Measurements from ENCODE around the gene PRMT5.

Gene PRMT5

DNA sequence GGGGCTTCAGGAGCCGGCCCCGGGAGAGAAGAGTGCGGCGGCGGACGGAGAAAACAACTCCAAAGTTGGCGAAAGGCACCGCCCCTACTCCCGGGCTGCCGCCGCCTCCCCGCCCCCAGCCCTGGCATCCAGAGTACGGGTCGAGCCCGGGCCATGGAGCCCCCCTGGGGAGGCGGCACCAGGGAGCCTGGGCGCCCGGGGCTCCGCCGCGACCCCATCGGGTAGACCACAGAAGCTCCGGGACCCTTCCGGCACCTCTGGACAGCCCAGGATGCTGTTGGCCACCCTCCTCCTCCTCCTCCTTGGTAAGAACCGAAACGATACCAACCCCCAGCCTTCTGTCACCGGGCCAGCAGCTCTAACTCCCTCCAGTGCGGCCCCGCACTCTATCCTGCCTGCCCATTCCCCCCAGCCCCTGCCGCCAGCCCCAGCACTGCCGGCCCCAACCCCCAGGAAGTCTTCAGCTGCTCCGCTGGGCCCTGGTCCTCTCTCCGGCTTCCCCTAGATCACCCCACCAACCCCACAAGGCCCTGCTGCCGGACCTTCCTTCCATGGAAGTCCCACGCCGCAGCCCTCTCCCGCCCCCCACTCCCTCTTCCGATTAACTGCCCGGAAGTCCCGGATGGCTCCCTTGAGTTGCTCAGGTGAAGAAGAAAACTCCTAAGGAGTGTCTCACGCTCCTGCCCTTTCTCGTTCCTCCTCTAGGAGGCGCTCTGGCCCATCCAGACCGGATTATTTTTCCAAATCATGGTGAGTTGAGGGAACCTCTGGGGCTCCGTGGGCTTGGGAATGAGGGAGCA is 56.9 kb downstream of the PRMT5 start:
- no peak for TF ChIP-seq TCF12 (IDR thresholded peaks at IDR 0.05; ENCODE audit: low read depth)
- no peak; the same call in 1 of the 2 replicates for TF ChIP-seq EGR1 (IDR thresholded peaks at IDR 0.05)
- TF ChIP-seq NFIC (IDR thresholded peaks at IDR 0.05): no peak
- TF ChIP-seq, protein P1, sequence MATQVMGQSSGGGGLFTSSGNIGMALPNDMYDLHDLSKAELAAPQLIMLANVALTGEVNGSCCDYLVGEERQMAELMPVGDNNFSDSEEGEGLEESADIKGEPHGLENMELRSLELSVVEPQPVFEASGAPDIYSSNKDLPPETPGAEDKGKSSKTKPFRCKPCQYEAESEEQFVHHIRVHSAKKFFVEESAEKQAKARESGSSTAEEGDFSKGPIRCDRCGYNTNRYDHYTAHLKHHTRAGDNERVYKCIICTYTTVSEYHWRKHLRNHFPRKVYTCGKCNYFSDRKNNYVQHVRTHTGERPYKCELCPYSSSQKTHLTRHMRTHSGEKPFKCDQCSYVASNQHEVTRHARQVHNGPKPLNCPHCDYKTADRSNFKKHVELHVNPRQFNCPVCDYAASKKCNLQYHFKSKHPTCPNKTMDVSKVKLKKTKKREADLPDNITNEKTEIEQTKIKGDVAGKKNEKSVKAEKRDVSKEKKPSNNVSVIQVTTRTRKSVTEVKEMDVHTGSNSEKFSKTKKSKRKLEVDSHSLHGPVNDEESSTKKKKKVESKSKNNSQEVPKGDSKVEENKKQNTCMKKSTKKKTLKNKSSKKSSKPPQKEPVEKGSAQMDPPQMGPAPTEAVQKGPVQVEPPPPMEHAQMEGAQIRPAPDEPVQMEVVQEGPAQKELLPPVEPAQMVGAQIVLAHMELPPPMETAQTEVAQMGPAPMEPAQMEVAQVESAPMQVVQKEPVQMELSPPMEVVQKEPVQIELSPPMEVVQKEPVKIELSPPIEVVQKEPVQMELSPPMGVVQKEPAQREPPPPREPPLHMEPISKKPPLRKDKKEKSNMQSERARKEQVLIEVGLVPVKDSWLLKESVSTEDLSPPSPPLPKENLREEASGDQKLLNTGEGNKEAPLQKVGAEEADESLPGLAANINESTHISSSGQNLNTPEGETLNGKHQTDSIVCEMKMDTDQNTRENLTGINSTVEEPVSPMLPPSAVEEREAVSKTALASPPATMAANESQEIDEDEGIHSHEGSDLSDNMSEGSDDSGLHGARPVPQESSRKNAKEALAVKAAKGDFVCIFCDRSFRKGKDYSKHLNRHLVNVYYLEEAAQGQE (IDR thresholded peaks at IDR 0.05; ENCODE audit: low read depth): no peak
- no peak for TF ChIP-seq CREB1 (IDR thresholded peaks at IDR 0.05; ENCODE audit: low read depth)
- TF ChIP-seq, protein P2, sequence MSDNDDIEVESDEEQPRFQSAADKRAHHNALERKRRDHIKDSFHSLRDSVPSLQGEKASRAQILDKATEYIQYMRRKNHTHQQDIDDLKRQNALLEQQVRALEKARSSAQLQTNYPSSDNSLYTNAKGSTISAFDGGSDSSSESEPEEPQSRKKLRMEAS (IDR thresholded peaks at IDR 0.05): peak; percentile 43; the same call in 1 of the 2 replicates
- peak; percentile 82; the same call in 1 of the 2 replicates for TF ChIP-seq ZBTB7A (IDR thresholded peaks at IDR 0.05; ENCODE audit: low read depth)
- TF ChIP-seq, protein P3, sequence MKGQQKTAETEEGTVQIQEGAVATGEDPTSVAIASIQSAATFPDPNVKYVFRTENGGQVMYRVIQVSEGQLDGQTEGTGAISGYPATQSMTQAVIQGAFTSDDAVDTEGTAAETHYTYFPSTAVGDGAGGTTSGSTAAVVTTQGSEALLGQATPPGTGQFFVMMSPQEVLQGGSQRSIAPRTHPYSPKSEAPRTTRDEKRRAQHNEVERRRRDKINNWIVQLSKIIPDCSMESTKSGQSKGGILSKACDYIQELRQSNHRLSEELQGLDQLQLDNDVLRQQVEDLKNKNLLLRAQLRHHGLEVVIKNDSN (IDR thresholded peaks at IDR 0.05): no peak
- TF ChIP-seq FOXM1 (IDR thresholded peaks at IDR 0.05; ENCODE audit: borderline replicate concordance, low read depth): no peak
- TF ChIP-seq EP300 (IDR thresholded peaks at IDR 0.05; ENCODE audit: borderline replicate concordance): no peak
- TF ChIP-seq TEAD4 (IDR thresholded peaks at IDR 0.05): no peak
- peak; percentile 43; the same call in 1 of the 2 replicates for TF ChIP-seq YY1 (IDR thresholded peaks at IDR 0.05; ENCODE audit: low read depth)
- peak; percentile 81 for TF ChIP-seq RAD21 (IDR thresholded peaks at IDR 0.05; ENCODE audit: low read depth)
- peak; percentile 44; the same call in 1 of the 2 replicates for TF ChIP-seq TAF1 (IDR thresholded peaks at IDR 0.05; ENCODE audit: low read depth)
- TF ChIP-seq CEBPB (IDR thresholded peaks at IDR 0.05): no peak

DNA sequence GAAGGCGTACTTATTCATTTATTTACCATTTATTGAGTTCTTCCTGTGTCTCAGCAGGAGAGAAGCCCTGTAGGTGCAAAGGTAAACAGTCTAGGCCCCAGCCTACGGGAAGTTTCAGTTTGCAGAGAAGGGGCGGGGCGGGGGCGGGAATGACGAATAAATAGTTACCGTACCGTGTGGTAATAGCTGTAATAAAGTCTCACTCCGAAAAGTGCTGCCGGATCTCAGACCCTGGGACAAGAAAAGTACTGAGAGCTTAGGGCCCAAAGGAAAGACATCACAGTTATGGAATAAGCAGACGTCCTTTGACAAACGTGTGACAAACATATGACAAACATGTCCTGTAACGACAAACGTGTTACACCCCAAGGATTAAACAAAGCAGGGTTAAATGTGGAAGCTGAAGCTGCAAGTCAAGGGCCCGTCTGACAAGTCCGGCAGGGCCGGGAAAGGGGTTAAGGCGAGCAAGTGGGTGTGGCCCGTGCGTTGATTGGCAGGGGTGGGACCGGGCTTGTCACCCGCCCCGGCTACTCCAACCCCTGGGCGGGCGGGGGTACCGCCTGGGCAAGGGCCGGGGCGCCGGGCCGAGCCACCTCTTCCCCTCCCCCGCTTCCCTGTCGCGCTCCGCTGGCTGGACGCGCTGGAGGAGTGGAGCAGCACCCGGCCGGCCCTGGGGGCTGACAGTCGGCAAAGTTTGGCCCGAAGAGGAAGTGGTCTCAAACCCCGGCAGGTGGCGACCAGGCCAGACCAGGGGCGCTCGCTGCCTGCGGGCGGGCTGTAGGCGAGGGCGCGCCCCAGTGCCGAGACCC is 57.7 kb downstream of the PRMT5 start, which contains the start of gene LRP10:
TSS of gene LRP10 (plus strand) at position 517 of the 809 bp plus-strand sequence. CDS start 564 bp downstream, outside the sequence.
- peak; percentile 81; the same call in 1 of the 2 replicates for TF ChIP-seq ZBTB7A (IDR thresholded peaks at IDR 0.05; ENCODE audit: low read depth)
- TF ChIP-seq CEBPB (IDR thresholded peaks at IDR 0.05): no peak
- TF ChIP-seq TAF1 (IDR thresholded peaks at IDR 0.05; ENCODE audit: low read depth): no peak
- TF ChIP-seq EGR1 (IDR thresholded peaks at IDR 0.05): peak; percentile 29; the same call in 1 of the 2 replicates
- peak; percentile 44; the same call in 1 of the 2 replicates for TF ChIP-seq FOXM1 (IDR thresholded peaks at IDR 0.05; ENCODE audit: borderline replicate concordance, low read depth)
- no peak for TF ChIP-seq EP300 (IDR thresholded peaks at IDR 0.05; ENCODE audit: borderline replicate concordance)
- TF ChIP-seq YY1 (IDR thresholded peaks at IDR 0.05; ENCODE audit: low read depth): no peak
- no peak; the same call in 1 of the 2 replicates for TF ChIP-seq TCF12 (IDR thresholded peaks at IDR 0.05; ENCODE audit: low read depth)
- TF ChIP-seq, protein P3 (IDR thresholded peaks at IDR 0.05): no peak; the same call in 1 of the 2 replicates
- TF ChIP-seq, protein P1 (IDR thresholded peaks at IDR 0.05; ENCODE audit: low read depth): no peak
- TF ChIP-seq, protein P2 (IDR thresholded peaks at IDR 0.05): no peak; the same call in 1 of the 2 replicates
- 0 out of 2 replicates have a peak, but pooled peaks have one; percentile 10 for TF ChIP-seq NFIC (IDR thresholded peaks at IDR 0.05)
- no peak for TF ChIP-seq RAD21 (IDR thresholded peaks at IDR 0.05; ENCODE audit: low read depth)
- TF ChIP-seq CREB1 (IDR thresholded peaks at IDR 0.05; ENCODE audit: low read depth): no peak
- peak; percentile 28 for TF ChIP-seq TEAD4 (IDR thresholded peaks at IDR 0.05)

DNA sequence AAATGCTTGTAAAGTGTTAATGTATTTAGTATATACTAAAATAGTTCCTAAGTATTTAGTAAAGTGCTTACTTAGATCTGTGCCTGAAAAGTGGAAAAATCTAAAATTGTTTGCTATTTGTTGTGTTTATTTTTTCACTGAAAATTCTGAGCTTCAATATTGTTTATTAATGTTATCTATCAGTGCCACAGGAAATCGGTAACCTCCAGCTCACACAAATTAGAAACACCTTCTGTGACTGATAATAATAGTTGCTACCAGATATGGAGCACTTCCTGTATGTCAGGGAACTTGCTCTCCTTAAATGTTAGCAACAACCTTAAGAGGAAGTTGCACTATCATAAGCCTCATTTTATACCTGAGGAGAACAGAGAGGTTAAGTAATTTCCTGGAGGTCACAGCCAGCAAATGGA is 58.4 kb downstream of the PRMT5 start:
- no peak for TF ChIP-seq TCF12 (IDR thresholded peaks at IDR 0.05; ENCODE audit: low read depth)
- no peak for TF ChIP-seq EP300 (IDR thresholded peaks at IDR 0.05; ENCODE audit: borderline replicate concordance)
- TF ChIP-seq CEBPB (IDR thresholded peaks at IDR 0.05): no peak
- no peak for TF ChIP-seq YY1 (IDR thresholded peaks at IDR 0.05; ENCODE audit: low read depth)
- no peak for TF ChIP-seq RAD21 (IDR thresholded peaks at IDR 0.05; ENCODE audit: low read depth)
- no peak for TF ChIP-seq TEAD4 (IDR thresholded peaks at IDR 0.05)
- TF ChIP-seq ZBTB7A (IDR thresholded peaks at IDR 0.05; ENCODE audit: low read depth): no peak
- TF ChIP-seq, protein P2 (IDR thresholded peaks at IDR 0.05): no peak
- TF ChIP-seq CREB1 (IDR thresholded peaks at IDR 0.05; ENCODE audit: low read depth): no peak
- no peak for TF ChIP-seq EGR1 (IDR thresholded peaks at IDR 0.05)
- TF ChIP-seq, protein P3 (IDR thresholded peaks at IDR 0.05): no peak
- no peak for TF ChIP-seq NFIC (IDR thresholded peaks at IDR 0.05)
- TF ChIP-seq, protein P1 (IDR thresholded peaks at IDR 0.05; ENCODE audit: low read depth): no peak
- no peak for TF ChIP-seq FOXM1 (IDR thresholded peaks at IDR 0.05; ENCODE audit: borderline replicate concordance, low read depth)
